ENCODE measurements around the gene OSCAR.
A peak's percentile ranks its signal among the peaks of the same experiment; 100 is the strongest.
"Not testable (repeated sequence)": the region's sequence is repeated elsewhere in the genome, so short reads cannot be mapped to it uniquely, and the experiment has no call there.

OSCAR gene

DNA sequence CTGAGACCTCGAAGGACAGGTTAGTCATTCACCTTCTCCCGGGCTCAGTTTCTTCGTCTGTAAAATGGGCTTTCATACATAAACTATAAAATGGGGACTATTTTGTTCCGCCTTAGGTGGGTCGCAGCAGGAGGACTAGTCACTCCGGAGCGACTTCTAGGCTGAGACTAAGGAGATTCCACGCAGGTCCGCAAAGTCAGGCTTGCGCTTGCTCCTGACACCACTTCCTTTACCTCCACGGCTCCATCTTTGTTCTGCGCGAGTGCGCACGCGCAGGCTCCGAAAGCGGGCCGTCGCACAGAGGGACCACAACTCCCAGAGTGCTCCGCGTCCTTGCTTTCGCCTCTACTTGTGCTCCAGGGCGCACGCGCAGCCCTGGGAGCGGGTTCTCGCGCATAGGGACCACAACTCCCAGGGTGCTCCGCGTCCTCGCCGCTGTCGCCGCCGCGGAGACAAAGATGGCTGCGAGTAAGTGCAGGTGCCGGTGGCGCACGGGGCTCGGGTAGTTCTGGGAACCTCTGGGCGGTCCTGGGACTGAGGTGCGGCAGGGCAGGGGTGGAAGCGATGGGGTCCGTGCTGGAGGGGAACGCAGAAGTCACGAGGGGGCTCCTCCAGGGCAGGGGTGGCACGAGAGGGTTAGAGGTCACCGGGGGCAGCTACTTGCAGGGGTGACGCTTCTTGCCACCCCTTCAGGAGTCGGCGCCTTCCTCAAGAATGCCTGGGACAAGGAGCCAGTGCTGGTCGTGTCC is 2.0 kb upstream of the OSCAR start, which contains the start of gene NDUFA3:
Gene NDUFA3, plus strand, starts transcription at position 435 of the 749 bp plus-strand sequence. Its CDS starts 24 bp downstream, at position 459.
- peak; percentile 81 for TF ChIP-seq POLR2AphosphoS5 (IDR thresholded peaks at IDR 0.05; ENCODE audit: low read depth, low read length)
- peak; percentile 89 for TF ChIP-seq POLR2A (IDR thresholded peaks at IDR 0.05; ENCODE audit: low read depth, low read length)
- TF ChIP-seq TAF1 (IDR thresholded peaks at IDR 0.05; ENCODE audit: borderline replicate concordance, low read depth, low read length): peak; percentile 63
- FAIRE-seq: peak; percentile 100
- DNase-seq (ENCODE audit: insufficient read length): peak; percentile 100

DNA sequence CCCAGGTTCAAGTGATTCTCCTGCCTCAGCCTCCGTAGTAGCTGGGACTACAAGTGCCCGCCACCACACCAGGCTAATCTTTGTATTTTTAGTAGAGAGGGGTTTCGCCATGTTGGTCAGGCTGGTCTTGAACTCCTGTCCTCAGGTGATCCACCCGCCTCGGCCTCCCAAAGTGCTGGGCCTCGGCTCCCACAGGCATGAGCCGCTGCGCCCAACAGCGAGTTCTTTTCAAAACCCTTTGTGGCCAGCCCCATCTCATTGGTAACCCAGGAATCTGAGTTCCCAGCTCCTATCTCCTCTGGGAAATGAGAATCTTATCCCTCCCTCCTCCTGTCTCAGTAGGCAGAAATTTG is 724 bp downstream of the OSCAR start:
- DNase-seq (ENCODE audit: insufficient read length); FAIRE-seq: not testable (repeated sequence)

DNA sequence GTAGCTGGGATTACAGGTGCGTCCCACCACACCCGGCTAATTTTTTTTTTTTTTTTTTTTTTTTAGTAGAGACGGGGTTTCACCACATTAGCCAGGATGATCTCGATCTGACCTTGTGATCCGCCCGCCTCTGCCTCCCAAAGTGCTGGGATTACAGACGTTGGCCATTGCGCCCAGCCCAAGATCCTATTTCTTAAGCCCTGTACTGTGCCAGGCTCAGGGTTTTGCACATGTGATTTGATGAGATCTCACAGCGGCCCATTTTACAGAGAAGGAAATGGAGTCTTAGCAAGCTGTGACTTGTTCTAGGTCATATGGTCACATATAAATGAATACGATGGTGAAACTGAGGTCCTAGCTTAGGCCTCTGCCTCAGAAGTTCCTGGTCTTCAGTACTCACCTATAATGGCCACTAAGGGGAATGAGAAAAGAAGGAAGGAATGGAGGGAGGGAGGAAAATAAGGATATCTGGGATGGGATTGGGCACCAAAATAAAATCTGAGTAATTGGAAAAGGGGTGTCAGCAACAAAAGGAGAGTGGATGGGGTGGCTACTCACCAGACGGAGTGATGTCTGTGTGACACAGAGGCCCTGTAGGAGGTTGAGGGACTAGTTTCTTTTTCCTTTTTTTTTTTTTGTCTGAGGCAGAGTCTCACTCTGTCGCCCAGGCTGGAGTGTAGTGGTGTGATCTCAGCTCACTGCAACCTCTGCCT is 1.3 kb downstream of the OSCAR start:
- TF ChIP-seq POLR2AphosphoS5 (IDR thresholded peaks at IDR 0.05; ENCODE audit: low read depth, low read length) (no peak), POLR2A (IDR thresholded peaks at IDR 0.05; ENCODE audit: low read depth, low read length) (no peak), TAF1 (IDR thresholded peaks at IDR 0.05; ENCODE audit: borderline replicate concordance, low read depth, low read length) (no peak)
- DNase-seq (ENCODE audit: insufficient read length) (no peak), FAIRE-seq (no peak)

DNA sequence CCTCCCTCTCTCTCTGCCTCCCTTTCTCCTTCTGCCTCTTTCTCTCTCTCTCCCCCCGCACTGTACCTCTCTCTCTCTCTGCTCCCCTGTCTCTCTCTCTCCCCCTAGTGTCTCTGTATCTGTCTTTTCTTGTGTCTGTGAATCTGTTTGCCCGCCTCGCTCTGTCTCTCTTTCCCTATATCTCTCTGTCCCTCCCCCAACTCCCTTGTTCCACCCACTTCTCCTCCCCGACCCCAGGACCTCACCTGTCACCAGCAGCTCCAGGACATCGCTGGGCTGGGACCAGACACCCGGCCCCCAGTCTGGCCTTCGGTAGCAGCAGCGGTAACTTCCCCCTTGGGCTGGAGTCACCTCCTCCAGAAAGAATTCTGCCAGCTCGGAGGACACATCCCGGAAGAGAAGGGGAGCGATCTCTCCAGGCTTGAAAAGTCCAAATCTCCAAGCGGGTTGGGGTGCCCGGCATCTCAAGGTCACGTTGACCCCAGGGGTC is 3.9 kb downstream of the OSCAR start:
- TF ChIP-seq TAF1 (IDR thresholded peaks at IDR 0.05; ENCODE audit: borderline replicate concordance, low read depth, low read length) (no peak), POLR2A (IDR thresholded peaks at IDR 0.05; ENCODE audit: low read depth, low read length) (no peak), POLR2AphosphoS5 (IDR thresholded peaks at IDR 0.05; ENCODE audit: low read depth, low read length) (no peak)
- FAIRE-seq (no peak), DNase-seq (ENCODE audit: insufficient read length) (no peak)

DNA sequence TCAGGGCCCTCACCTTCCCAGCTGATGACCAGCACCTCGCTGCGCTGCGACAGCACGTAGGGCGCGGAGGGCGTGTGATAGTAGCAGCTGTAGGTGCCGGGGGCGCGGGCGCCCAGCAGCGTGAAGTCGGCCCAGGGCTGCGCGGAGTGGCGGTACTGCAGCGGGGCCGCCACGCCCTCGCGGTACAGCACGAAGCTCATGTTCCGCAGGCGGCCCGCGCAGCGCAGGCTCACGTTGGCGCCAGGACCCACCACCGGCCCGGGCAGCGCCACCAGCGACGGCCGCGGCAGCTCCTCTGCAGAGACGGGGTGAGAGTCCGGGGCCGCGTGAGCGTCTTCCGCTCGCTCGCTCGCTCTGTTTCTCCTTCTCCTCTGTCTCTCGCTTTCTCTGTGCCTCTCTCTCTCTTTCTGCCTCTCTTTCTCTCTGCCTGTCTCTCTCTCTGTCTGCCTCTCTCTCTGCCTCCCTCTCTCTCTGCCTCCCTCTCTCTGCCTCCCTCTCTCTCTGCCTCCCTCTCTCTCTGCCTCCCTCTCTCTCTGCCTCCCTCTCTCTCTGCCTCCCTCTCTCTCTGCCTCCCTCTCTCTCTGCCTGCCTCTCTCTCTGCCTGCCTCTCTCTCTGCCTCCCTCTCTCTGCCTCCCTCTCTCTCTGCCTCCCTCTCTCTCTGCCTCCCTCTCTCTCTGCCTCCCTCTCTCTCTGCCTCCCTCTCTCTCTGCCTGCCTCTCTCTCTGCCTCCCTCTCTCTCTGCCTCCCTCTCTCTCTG is 4.6 kb downstream of the OSCAR start:
- not testable (repeated sequence) for DNase-seq (ENCODE audit: insufficient read length); FAIRE-seq

DNA sequence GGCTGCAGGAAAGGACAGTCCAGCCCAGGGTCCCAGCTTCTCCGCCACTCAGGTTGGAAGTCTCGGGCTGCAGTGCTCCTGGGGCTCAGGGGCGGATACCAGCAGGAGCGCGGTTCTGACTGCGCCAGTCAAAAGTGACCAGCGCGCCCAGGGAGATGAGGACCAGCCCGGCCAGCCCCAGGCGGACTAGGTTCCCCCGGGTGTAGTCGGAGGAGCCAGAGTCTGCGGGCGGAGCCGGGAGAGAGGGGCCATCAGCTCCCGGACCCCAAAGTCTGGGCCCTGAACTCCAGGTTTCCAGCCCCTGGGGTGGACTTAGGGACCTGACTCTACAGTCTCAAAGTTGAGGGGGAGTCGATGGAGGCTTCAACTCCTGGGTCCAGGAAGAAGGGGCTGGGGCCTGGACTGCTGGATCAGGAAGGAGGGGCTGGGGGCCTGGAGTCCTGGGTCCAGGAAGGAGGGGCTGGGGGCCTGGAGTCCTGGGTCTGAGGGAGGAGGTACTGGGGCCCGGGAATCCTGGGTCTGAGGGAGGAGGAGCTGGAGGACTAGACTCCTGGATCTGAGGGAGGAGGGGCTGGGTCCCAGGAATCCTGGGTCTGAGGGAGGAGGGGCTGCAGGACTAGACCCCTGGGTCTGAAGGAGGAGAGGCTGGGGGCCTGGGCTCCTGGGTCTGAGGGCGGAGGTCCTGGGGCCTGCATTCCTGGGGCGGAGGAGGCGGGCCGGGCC is 5.3 kb downstream of the OSCAR start:
- no peak for DNase-seq (ENCODE audit: insufficient read length)
- no peak for FAIRE-seq
- TF ChIP-seq TAF1 (IDR thresholded peaks at IDR 0.05; ENCODE audit: borderline replicate concordance, low read depth, low read length): no peak
- TF ChIP-seq POLR2A (IDR thresholded peaks at IDR 0.05; ENCODE audit: low read depth, low read length): no peak
- TF ChIP-seq POLR2AphosphoS5 (IDR thresholded peaks at IDR 0.05; ENCODE audit: low read depth, low read length): no peak

DNA sequence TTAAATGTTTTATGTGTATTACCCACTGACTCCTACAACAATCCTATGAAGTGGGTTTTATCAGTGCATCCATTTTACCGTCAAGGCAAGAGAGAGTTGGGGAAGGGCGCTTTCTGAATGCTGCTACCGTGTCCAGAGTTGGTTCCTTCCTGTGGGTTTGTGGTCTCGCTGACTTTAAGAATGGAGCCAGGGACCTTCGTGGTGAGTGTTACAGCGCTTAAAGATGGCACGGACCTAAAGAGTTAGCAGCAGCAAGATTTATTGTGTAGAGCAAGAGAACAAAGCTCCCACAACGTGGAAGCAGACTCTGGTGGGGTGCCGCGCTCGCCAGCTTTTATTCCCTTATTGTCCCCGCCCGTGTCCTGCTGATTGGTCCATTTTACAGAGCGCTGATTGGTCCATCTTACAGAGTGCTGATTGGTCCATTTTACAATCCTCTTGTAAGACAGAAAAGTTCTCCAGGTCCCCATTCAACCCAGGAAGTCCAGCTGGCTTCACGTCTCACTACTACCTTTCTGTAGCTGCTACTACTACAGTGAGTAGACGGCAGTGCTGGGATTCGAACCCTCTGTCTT is 6.1 kb downstream of the OSCAR start:
- no peak for FAIRE-seq
- no peak for DNase-seq (ENCODE audit: insufficient read length)
- no peak for TF ChIP-seq POLR2AphosphoS5 (IDR thresholded peaks at IDR 0.05; ENCODE audit: low read depth, low read length)
- no peak for TF ChIP-seq TAF1 (IDR thresholded peaks at IDR 0.05; ENCODE audit: borderline replicate concordance, low read depth, low read length)
- TF ChIP-seq POLR2A (IDR thresholded peaks at IDR 0.05; ENCODE audit: low read depth, low read length): no peak

DNA sequence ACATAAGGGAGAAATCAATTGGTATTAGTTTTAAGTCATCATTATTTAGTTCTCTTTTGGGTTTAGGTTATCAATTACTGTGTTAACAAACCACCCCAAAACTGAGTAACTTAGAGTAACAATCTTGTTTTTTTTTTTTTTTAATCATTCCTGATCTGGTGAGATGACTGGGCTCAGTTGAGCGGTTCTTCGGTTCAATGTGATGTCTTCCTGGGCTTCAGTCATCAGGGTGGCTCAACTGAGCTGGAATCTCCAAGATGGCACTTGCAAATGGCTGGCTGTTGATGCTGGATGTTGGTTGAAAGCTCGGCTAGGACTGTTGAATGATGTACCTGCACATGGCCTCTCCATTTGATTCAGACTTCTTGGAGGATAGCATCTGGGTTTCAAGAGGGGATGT is 16.2 kb downstream of the OSCAR start:
- no peak for TF ChIP-seq TAF1 (IDR thresholded peaks at IDR 0.05; ENCODE audit: borderline replicate concordance, low read depth, low read length)
- TF ChIP-seq POLR2A (IDR thresholded peaks at IDR 0.05; ENCODE audit: low read depth, low read length): no peak
- no peak for TF ChIP-seq POLR2AphosphoS5 (IDR thresholded peaks at IDR 0.05; ENCODE audit: low read depth, low read length)
- FAIRE-seq (no peak), DNase-seq (ENCODE audit: insufficient read length) (no peak)

DNA sequence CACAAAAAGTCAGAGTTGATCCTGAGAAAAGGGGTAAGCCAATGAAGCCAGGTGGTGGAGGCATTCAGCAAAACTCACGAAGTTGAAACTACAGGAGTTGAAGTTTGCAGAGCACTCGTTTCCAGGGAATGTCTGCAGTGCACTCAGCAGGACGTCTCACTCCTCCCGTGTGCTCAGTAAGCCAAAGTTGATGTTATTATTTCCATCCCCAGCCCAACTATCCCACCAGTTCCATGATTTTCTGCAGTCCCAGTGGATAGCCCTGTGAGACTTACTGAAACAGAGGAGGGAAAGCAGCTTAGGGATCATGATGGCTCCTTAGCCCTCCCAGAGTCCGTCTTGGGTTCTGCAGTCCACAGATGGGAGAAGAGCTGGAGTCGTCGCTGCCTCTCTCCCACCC is 19.6 kb downstream of the OSCAR start, which contains the start of gene TARM1:
Gene TARM1, minus strand, starts transcription at position 334 of the 400 bp plus-strand sequence. Its CDS starts 25 bp downstream, at position 309.
- DNase-seq (ENCODE audit: insufficient read length): no peak
- no peak for FAIRE-seq
- TF ChIP-seq TAF1 (IDR thresholded peaks at IDR 0.05; ENCODE audit: borderline replicate concordance, low read depth, low read length): no peak
- no peak for TF ChIP-seq POLR2A (IDR thresholded peaks at IDR 0.05; ENCODE audit: low read depth, low read length)
- no peak for TF ChIP-seq POLR2AphosphoS5 (IDR thresholded peaks at IDR 0.05; ENCODE audit: low read depth, low read length)

DNA sequence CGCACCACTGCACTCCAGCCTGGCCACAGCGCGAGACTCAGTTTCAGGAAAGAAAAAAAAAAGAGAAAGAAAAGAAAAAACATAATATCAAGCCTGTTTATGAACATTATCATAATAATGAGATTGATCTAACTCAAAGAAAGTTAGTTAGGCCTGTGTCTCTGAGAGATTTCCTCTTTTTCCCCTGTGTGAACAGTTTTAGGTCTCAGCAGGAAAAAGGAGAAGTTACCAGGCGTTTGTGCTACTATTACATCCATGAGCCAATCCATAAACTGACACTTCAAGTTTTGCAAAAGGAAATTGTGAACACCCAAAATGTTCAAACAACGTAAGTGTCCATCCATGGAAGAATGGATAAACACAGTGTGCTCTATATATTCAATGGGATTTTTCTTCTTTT is 23.3 kb downstream of the OSCAR start:
- FAIRE-seq: no peak
- TF ChIP-seq POLR2AphosphoS5 (IDR thresholded peaks at IDR 0.05; ENCODE audit: low read depth, low read length) (no peak), POLR2A (IDR thresholded peaks at IDR 0.05; ENCODE audit: low read depth, low read length) (no peak), TAF1 (IDR thresholded peaks at IDR 0.05; ENCODE audit: borderline replicate concordance, low read depth, low read length) (no peak)
- DNase-seq (ENCODE audit: insufficient read length): no peak

DNA sequence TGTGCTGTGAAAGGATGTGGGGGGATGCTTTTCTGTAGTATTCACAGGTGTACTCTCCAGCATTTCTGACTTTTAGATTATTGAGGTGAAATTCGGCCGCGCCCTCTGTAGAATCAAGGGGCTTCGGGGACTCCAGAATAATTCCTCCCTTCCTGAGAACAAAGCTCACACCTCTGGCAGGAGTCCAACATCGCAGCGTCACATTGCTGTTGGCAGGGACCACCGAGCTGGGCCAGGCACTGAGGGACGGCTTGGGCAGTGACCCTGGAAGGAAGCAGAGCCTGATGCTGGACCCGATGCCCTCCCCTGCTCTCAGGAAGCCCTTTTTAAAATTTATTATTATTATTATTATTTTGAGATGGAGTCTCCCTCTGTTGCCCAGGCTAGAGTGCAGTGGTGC is 25.8 kb downstream of the OSCAR start:
- FAIRE-seq (no peak), DNase-seq (ENCODE audit: insufficient read length) (no peak)
- TF ChIP-seq TAF1 (IDR thresholded peaks at IDR 0.05; ENCODE audit: borderline replicate concordance, low read depth, low read length): no peak

Data from GM12892 (cell line).